HG02938 (cell line): Measurements from ENCODE around the gene CD200R1L.
A peak's percentile ranks its signal among the peaks of the same experiment; 100 is the strongest.

Experiments
- ATAC-seq: cut with Tn5 transposase; IDR thresholded peaks from one replicate; pipeline ENCODE4 v1.9.1; 2021; ENCODE audit warnings: mild to moderate bottlenecking, moderate library complexity; ENCODE audit not compliant: unreplicated experiment

The CD200R1L gene

DNA sequence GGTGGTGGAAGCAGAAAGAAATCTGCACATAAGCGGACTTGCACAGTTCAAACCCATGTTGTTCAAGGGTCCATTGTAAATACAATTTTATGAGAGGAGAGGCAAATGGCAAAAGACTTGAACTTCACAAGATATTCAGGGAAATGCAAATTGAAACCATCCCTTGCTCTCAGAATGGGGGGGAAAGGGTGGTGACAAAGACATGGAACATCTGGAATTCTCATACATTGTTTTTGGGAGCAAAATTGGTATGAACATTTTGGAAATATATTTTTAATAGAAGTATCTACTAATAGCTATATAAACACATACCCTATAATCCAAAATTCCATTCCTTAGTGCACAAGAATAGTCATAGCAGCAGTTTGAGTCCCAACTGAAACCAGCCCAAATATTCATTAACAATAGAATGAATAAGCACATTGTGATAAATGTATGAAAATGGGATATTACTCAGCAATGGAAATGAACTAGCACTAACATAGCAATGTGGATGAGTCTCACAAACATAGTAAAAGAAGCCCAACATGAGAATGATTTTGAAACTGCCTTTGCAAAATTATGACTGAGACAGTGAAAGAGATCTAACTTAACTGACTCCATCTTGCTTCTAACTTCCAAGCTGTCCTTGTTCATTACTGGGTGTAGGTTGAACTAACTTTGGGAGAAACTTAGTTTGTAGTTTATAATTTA, 77.2 kb downstream of the CD200R1L start:
- no peak for ATAC-seq

- ATAC-seq: no peak
Observed at GRCh38 chr3:112767777-112768176, 78.9 kb downstream of the CD200R1L start.

DNA sequence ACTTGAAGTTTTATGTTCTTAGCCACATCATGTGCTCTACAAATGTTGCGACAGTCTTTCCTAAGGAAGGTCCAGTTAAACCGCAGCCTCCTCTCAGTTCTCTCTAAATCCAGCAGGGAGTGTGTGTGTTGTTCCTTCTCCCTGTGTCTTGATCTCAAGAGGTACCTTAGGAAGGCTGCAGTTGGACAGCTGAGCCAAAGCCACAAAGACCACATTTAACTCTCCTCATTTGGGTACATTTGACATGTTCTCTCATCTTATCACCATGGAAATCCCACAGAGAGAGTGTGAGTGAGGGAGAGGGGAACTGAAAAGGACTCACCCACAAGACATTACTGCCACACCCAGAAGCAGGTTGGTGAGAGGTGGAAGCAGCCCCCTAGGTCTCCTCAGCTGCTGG, 79.5 kb downstream of the CD200R1L start:
- ATAC-seq: peak; percentile 71
